Activated naive CD4-positive, alpha-beta T cell treated with anti-CD3 and anti-CD28 coated beads, Interleukin-2, amount 10 ng/mL, durations not matched to agents 7 days and 5 days (primary cell): ENCODE measurements around the gene STK39.

Experiments
- CTCF ChIA-PET: fragments of 350-600 bp; sonication (Branson Sonifier 250); formaldehyde crosslinking; loops from one replicate; lab custom pipeline; 2021; ENCODE audit warnings: antibody characterized with exemption; lab: Charles Lee
- DNase-seq: peaks from one replicate; pipeline ENCODE4 v3.0.0-alpha.2; 2020
- H3K27ac Mint-ChIP-seq: one replicate; pipeline ENCODE4 v1.8.0; 2021; ENCODE audit warnings: mild to moderate bottlenecking, moderate library complexity, mixed read lengths
- H3K27me3 Mint-ChIP-seq: one replicate; pipeline ENCODE4 v1.8.0; 2021; ENCODE audit warnings: mild to moderate bottlenecking, mixed read lengths
- H3K36me3 Mint-ChIP-seq: one replicate; pipeline ENCODE4 v1.8.0; 2021; ENCODE audit warnings: mixed read lengths
- H3K4me1 Mint-ChIP-seq: one replicate; pipeline ENCODE4 v1.8.0; 2021; ENCODE audit warnings: mixed read lengths
- H3K4me3 Mint-ChIP-seq: one replicate; pipeline ENCODE4 v1.8.0; 2021; ENCODE audit warnings: mild to moderate bottlenecking, moderate library complexity, mixed read lengths
- H3K9me3 Mint-ChIP-seq: one replicate; pipeline ENCODE4 v1.8.0; 2021; ENCODE audit warnings: mixed read lengths

Gene STK39

GRCh38 chr2:168179592-168179991, 67.8 kb downstream of the STK39 start:
- DNase-seq: no peak
- no peak overlapping the region for H3K4me3 Mint-ChIP-seq
- peaks cover 57% of the 10 kb centered on the region for H3K4me1 Mint-ChIP-seq
- no peaks in the 10 kb centered on the region for H3K27me3 Mint-ChIP-seq
- CTCF ChIA-PET: no interaction called here
- H3K27ac Mint-ChIP-seq: no peak overlapping the region
- no peaks in the 10 kb centered on the region for H3K9me3 Mint-ChIP-seq
- H3K36me3 Mint-ChIP-seq: peaks cover 31% of the 10 kb centered on the region

GRCh38 chr2:168178520-168179324, 68.7 kb downstream of the STK39 start:
- Mint-ChIP-seq H3K4me3 (no peak overlapping the region), H3K9me3 (no peaks in the 10 kb centered on the region), H3K27ac (no peak overlapping the region), H3K27me3 (no peaks in the 10 kb centered on the region), H3K4me1 (peaks cover 61% of the 10 kb centered on the region), H3K36me3 (peaks cover 34% of the 10 kb centered on the region)
- CTCF ChIA-PET: no interaction called here
- no peak for DNase-seq

GRCh38 chr2:168176402-168176801, 71.0 kb downstream of the STK39 start:
- CTCF ChIA-PET: no interaction called here
- no peak overlapping the region for H3K27ac Mint-ChIP-seq
- peaks cover 41% of the 10 kb centered on the region for H3K4me1 Mint-ChIP-seq
- H3K36me3 Mint-ChIP-seq: peaks cover 29% of the 10 kb centered on the region
- no peak for DNase-seq
- no peaks in the 10 kb centered on the region for H3K9me3 Mint-ChIP-seq
- no peaks in the 10 kb centered on the region for H3K27me3 Mint-ChIP-seq
- H3K4me3 Mint-ChIP-seq: no peak overlapping the region

- CTCF ChIA-PET: no interaction called here
- H3K4me3 Mint-ChIP-seq: no peak overlapping the region
- no peaks in the 10 kb centered on the region for H3K27me3 Mint-ChIP-seq
- H3K4me1 Mint-ChIP-seq: peaks cover 38% of the 10 kb centered on the region
- no peak overlapping the region for H3K27ac Mint-ChIP-seq
- DNase-seq: no peak
- H3K9me3 Mint-ChIP-seq: no peaks in the 10 kb centered on the region
- peaks cover 25% of the 10 kb centered on the region for H3K36me3 Mint-ChIP-seq
Measured at GRCh38 chr2:168175469-168175868, 71.9 kb downstream of the STK39 start.

GRCh38 chr2:168174756-168175155, 72.6 kb downstream of the STK39 start:
- H3K4me3 Mint-ChIP-seq: no peak overlapping the region
- CTCF ChIA-PET: no interaction called here
- H3K4me1 Mint-ChIP-seq: peaks cover 37% of the 10 kb centered on the region
- H3K27ac Mint-ChIP-seq: no peak overlapping the region
- DNase-seq: peak; percentile 25
- no peaks in the 10 kb centered on the region for H3K27me3 Mint-ChIP-seq
- peaks cover 23% of the 10 kb centered on the region for H3K36me3 Mint-ChIP-seq
- no peaks in the 10 kb centered on the region for H3K9me3 Mint-ChIP-seq

- peaks cover 29% of the 10 kb centered on the region for H3K4me1 Mint-ChIP-seq
- no peaks in the 10 kb centered on the region for H3K27me3 Mint-ChIP-seq
Measured at GRCh38 chr2:168172071-168172470, 75.3 kb downstream of the STK39 start.

GRCh38 chr2:168171059-168171762, 76.2 kb downstream of the STK39 start:
- DNase-seq: no peak
- Mint-ChIP-seq H3K27me3 (no peaks in the 10 kb centered on the region), H3K4me1 (peaks cover 28% of the 10 kb centered on the region), H3K9me3 (no peaks in the 10 kb centered on the region), H3K36me3 (peaks cover 15% of the 10 kb centered on the region), H3K27ac (no peak overlapping the region), H3K4me3 (no peak overlapping the region)
- CTCF ChIA-PET: interaction anchor here (1.7 kb wide), 1 partner anchor 11 kb away, joined by 4 read pairs; no protein-coding TSS in a partner anchor

More at GRCh38 chr2:168172071-168172470, 75.3 kb downstream of the STK39 start:
- H3K36me3 Mint-ChIP-seq: peaks cover 11% of the 10 kb centered on the region
- no peak overlapping the region for H3K27ac Mint-ChIP-seq
- H3K4me3 Mint-ChIP-seq: no peak overlapping the region
- no peak for DNase-seq
- no peaks in the 10 kb centered on the region for H3K9me3 Mint-ChIP-seq
- CTCF ChIA-PET: no interaction called here

GRCh38 chr2:168169097-168169745, 78.2 kb downstream of the STK39 start:
- Mint-ChIP-seq H3K27me3 (no peaks in the 10 kb centered on the region), H3K36me3 (peaks cover 20% of the 10 kb centered on the region), H3K27ac (no peak overlapping the region), H3K4me1 (peaks cover 13% of the 10 kb centered on the region), H3K4me3 (no peak overlapping the region), H3K9me3 (no peaks in the 10 kb centered on the region)
- CTCF ChIA-PET: no interaction called here
- DNase-seq: no peak

- Mint-ChIP-seq H3K27ac (no peak overlapping the region), H3K36me3 (peaks cover 22% of the 10 kb centered on the region), H3K9me3 (no peaks in the 10 kb centered on the region), H3K4me3 (no peak overlapping the region), H3K4me1 (peaks cover 9% of the 10 kb centered on the region), H3K27me3 (no peaks in the 10 kb centered on the region)
- CTCF ChIA-PET: no interaction called here
- no peak for DNase-seq
Measured at GRCh38 chr2:168167511-168168263, 79.7 kb downstream of the STK39 start.

GRCh38 chr2:168166902-168167510, 80.4 kb downstream of the STK39 start:
- Mint-ChIP-seq H3K4me1 (peaks cover 9% of the 10 kb centered on the region), H3K4me3 (no peak overlapping the region), H3K36me3 (peaks cover 22% of the 10 kb centered on the region), H3K27me3 (no peaks in the 10 kb centered on the region), H3K27ac (no peak overlapping the region), H3K9me3 (no peaks in the 10 kb centered on the region)
- CTCF ChIA-PET: no interaction called here
- no peak for DNase-seq

- CTCF ChIA-PET: no interaction called here
- no peaks in the 10 kb centered on the region for H3K9me3 Mint-ChIP-seq
- no peak overlapping the region for H3K4me3 Mint-ChIP-seq
Measured at GRCh38 chr2:168165985-168166901, 81.2 kb downstream of the STK39 start.

GRCh38 chr2:168165397-168165796, 82.0 kb downstream of the STK39 start:
- Mint-ChIP-seq H3K27me3 (no peaks in the 10 kb centered on the region), H3K36me3 (peaks cover 21% of the 10 kb centered on the region), H3K4me3 (no peak overlapping the region), H3K27ac (no peak overlapping the region), H3K9me3 (no peaks in the 10 kb centered on the region), H3K4me1 (peaks cover 9% of the 10 kb centered on the region)
- CTCF ChIA-PET: interaction anchor here (1.0 kb wide), 1 partner anchor 46 kb away, joined by 3 read pairs; no protein-coding TSS in a partner anchor
- no peak for DNase-seq

More at GRCh38 chr2:168165985-168166901, 81.2 kb downstream of the STK39 start:
- H3K27ac Mint-ChIP-seq: no peak overlapping the region
- no peaks in the 10 kb centered on the region for H3K27me3 Mint-ChIP-seq
- H3K36me3 Mint-ChIP-seq: peaks cover 24% of the 10 kb centered on the region
- H3K4me1 Mint-ChIP-seq: peaks cover 9% of the 10 kb centered on the region
- no peak for DNase-seq

- H3K4me3 Mint-ChIP-seq: no peak overlapping the region
- CTCF ChIA-PET: interaction anchor here (0.6 to 2.8 kb wide), 8 partner anchors 9 to 186 kb away, joined by 3 to 25 read pairs (median 4); no protein-coding TSS in a partner anchor
- peak; percentile 33 for DNase-seq
- H3K36me3 Mint-ChIP-seq: peaks cover 24% of the 10 kb centered on the region
- peaks cover 8% of the 10 kb centered on the region for H3K4me1 Mint-ChIP-seq
- H3K27me3 Mint-ChIP-seq: no peaks in the 10 kb centered on the region
- no peak overlapping the region for H3K27ac Mint-ChIP-seq
- H3K9me3 Mint-ChIP-seq: no peaks in the 10 kb centered on the region
Measured at GRCh38 chr2:168160897-168161296, 86.5 kb downstream of the STK39 start.
